ENCODE results near the gene CDYL. TPM values are rescaled to one million over a fixed set of nuclear protein-coding genes. Genes with fewer than 3 reads are reported as not detected.

The CDYL gene
- total and polyA plus RNA-seq, 2 of the 4 experiments (the other 2 are of a cell fraction) = 14.2 to 92.1 TPM

GRCh38 chr6:4740032-4740431 lies 36.2 kb upstream of the CDYL start:
- no peak overlapping the region for H4K5ac ChIP-seq (ENCODE audit: low read depth, low read length)
- DNase-seq (no peak), ATAC-seq (ENCODE audit: low read depth) (no peak)
- no peaks in the 10 kb centered on the region for H3K4me1 ChIP-seq (ENCODE audit: control insufficient read depth, insufficient read depth, low read length)
- no peak overlapping the region for H2BK120ac ChIP-seq (ENCODE audit: low read depth, low read length)
- POLR2A ChIA-PET (ENCODE audit: unreplicated experiment) = no interaction called here
- 60% methylated on average over 2 of the region's 6 CpGs; no CpG with 5 or more reads in 1 of the 2 experiments for WGBS, 2 experiments (ENCODE audit: extremely low coverage in 2 of 2, insufficient read length in 1 of 2)
- H3K27me3 ChIP-seq (ENCODE audit: control insufficient read depth, insufficient read depth, low read length) = peaks cover 9% of the 10 kb centered on the region
- no TSS peak for BruUV-seq (replicated peaks)
- no peak overlapping the region for H3K23ac ChIP-seq (ENCODE audit: low read depth, low read length)
- H2AK5ac ChIP-seq (ENCODE audit: low read depth, low read length) = no peak overlapping the region
- in situ Hi-C loops (cut with MboI; ENCODE audit: low sequenced_read_pairs) = no loop called here
- H2BK15ac ChIP-seq (ENCODE audit: low read depth, low read length) = no peak overlapping the region
- no peak overlapping the region for H3K4me3 ChIP-seq (ENCODE audit: insufficient read depth, low read depth, low read length)
- H2AFZ ChIP-seq (replicated peaks; ENCODE audit: low read length, poor library complexity) = no peak overlapping the region
- H3K4me2 ChIP-seq (ENCODE audit: low read depth, low read length) = no peak overlapping the region
- no peak overlapping the region for H3K56ac ChIP-seq (ENCODE audit: extremely low read depth, insufficient read depth, low read length)
- no peak overlapping the region for H2BK20ac ChIP-seq (ENCODE audit: low read depth, low read length)
- no peaks in the 10 kb centered on the region for H3K79me1 ChIP-seq (ENCODE audit: low read depth in 1 of 2, low read length in 2 of 2)
- H3K9ac ChIP-seq (ENCODE audit: low read depth, low read length) = no peak overlapping the region
- no peak overlapping the region for H3K27ac ChIP-seq (ENCODE audit: insufficient read depth, low read length)
- dilution Hi-C loops (cut with HindIII; ENCODE audit: low sequenced_read_pairs, unreplicated experiment) = no loop called here
- no peak overlapping the region for H4K8ac ChIP-seq (ENCODE audit: low read depth in 2 of 2, low read length in 2 of 2)
- H3K36me3 ChIP-seq (ENCODE audit: control insufficient read depth, insufficient read depth, low read length) = no peaks in the 10 kb centered on the region
- no peak overlapping the region for H3K4ac ChIP-seq (ENCODE audit: low read depth, low read length)
- TF ChIP-seq POLR2A (IDR thresholded peaks at IDR 0.05; ENCODE audit: low read depth, low read length) (no peak), CHD1 (IDR thresholded peaks at IDR 0.05; ENCODE audit: low read depth, low read length) (no peak), BHLHE40 (IDR thresholded peaks at IDR 0.05; ENCODE audit: low read depth, low read length) (no peak), SMC3 (IDR thresholded peaks at IDR 0.05; ENCODE audit: low read depth, low read length) (no peak), MAZ (IDR thresholded peaks at IDR 0.05; ENCODE audit: borderline replicate concordance, low read depth, low read length) (no peak), RFX5 (IDR thresholded peaks at IDR 0.05; ENCODE audit: low read depth, low read length) (no peak), CTCF (conservative IDR thresholded peaks at IDR 0.05; ENCODE audit: low read depth, low read length) (no peak), FOS (IDR thresholded peaks at IDR 0.05; ENCODE audit: low read depth, low read length) (no peak), MAFK (IDR thresholded peaks at IDR 0.05; ENCODE audit: low read depth, low read length) (no peak), RAD21 (IDR thresholded peaks at IDR 0.05; ENCODE audit: low read length) (no peak), RCOR1 (IDR thresholded peaks at IDR 0.05; ENCODE audit: insufficient replicate concordance, low read length) (no peak), ELK1 (IDR thresholded peaks at IDR 0.05; ENCODE audit: borderline replicate concordance, low read depth, low read length) (no peak), USF2 (IDR thresholded peaks at IDR 0.05; ENCODE audit: low read depth, low read length) (no peak), MXI1 (IDR thresholded peaks at IDR 0.05; ENCODE audit: borderline replicate concordance, low read depth, low read length) (no peak), NFE2L2 (IDR thresholded peaks at IDR 0.05; ENCODE audit: low read depth, low read length) (no peak)
- CTCF ChIA-PET = interaction anchor here (0.6 kb wide), 2 partner anchors 9 to 387 kb away, joined by 5 read pairs; no protein-coding TSS in a partner anchor
- H2AK9ac ChIP-seq (replicated peaks; ENCODE audit: low read depth, low read length, poor library complexity) = no peak overlapping the region
- H4K20me1 ChIP-seq (ENCODE audit: insufficient read depth, low read length) = no peaks in the 10 kb centered on the region
- H3K9me1 ChIP-seq (ENCODE audit: insufficient read depth, low read length) = no peaks in the 10 kb centered on the region
- no peak overlapping the region for H4K91ac ChIP-seq (ENCODE audit: insufficient read depth, low read depth, low read length)
- H3K9me3 ChIP-seq (ENCODE audit: control insufficient read depth, insufficient read depth, low read length) = no peaks in the 10 kb centered on the region
- intact Hi-C loops (cut with micrococcal nuclease) = no loop called here
- no peak overlapping the region for H3K18ac ChIP-seq (ENCODE audit: low read depth, low read length)
- no peak overlapping the region for H2BK5ac ChIP-seq (ENCODE audit: low read depth, low read length, poor library complexity, severe bottlenecking)
- no peak overlapping the region for H3K14ac ChIP-seq (replicated peaks; ENCODE audit: low read depth, low read length)

All from IMR-90 (cell line).